Measurements from ENCODE around the gene KREMEN1. TPM values are rescaled to one million over a fixed set of nuclear protein-coding genes. Genes with fewer than 3 reads are reported as not detected.

The KREMEN1 gene
- total RNA-seq, 1 experiment from 2014 or later = 2.2 TPM

GRCh38 chr22:29194184-29194583 lies 121.3 kb downstream of the KREMEN1 start:
- ChIA-PET CTCF (interaction anchor here (0.7 kb wide), 1 partner anchor 39 kb away, joined by 3 read pairs; no protein-coding TSS in a partner anchor), POLR2A (no interaction called here)
- no peak for ATAC-seq
- Histone ChIP-seq H3K4me3 (ENCODE audit: low read depth in 2 of 2, low read length in 2 of 2) (no peak overlapping the region), H3K9me3 (ENCODE audit: control insufficient read depth, insufficient read depth, low read depth, low read length) (no peaks in the 10 kb centered on the region), H3K4me1 (ENCODE audit: control insufficient read depth, insufficient read depth, low read length) (no peaks in the 10 kb centered on the region), H3K27me3 (ENCODE audit: control insufficient read depth, insufficient read depth, low read length) (no peaks in the 10 kb centered on the region), H3K27ac (ENCODE audit: low read length) (no peak overlapping the region), H3K36me3 (ENCODE audit: control insufficient read depth, insufficient read depth, low read length) (no peaks in the 10 kb centered on the region)
- in situ Hi-C loops (cut with HindIII; ENCODE audit: low pct_unique_long_range_greater_than_20kb, low sequenced_read_pairs) = no loop called here
- intact Hi-C loops (cut with micrococcal nuclease; ENCODE audit: unreplicated experiment) = no loop called here
- DNase-seq (ENCODE audit: low read depth, low spot score) = no peak
- no TSS peak for BruUV-seq (replicated peaks)
- no peak for TF ChIP-seq POLR2AphosphoS5 (IDR thresholded peaks at IDR 0.05; ENCODE audit: low read depth, low read length)
- no peak for TF ChIP-seq REST (IDR thresholded peaks at IDR 0.05; ENCODE audit: insufficient read depth in 1 of 2, low read depth in 2 of 2, low read length in 1 of 2)
- TF ChIP-seq CTCF (IDR thresholded peaks at IDR 0.05) = no peak; the same call in 1 of the 2 replicates
- no peak for TF ChIP-seq SIN3A (IDR thresholded peaks at IDR 0.05; ENCODE audit: borderline replicate concordance, insufficient read depth, low read depth, low read length)
- no peak for TF ChIP-seq TCF7L2 (IDR thresholded peaks at IDR 0.05; ENCODE audit: low read depth, low read length)

GRCh38 chr22:29195118-29195963 lies 122.5 kb downstream of the KREMEN1 start:
- no TSS peak for BruUV-seq (replicated peaks)
- no peak overlapping the region for H3K27ac ChIP-seq (ENCODE audit: low read length)
- no peak for TF ChIP-seq POLR2AphosphoS5 (IDR thresholded peaks at IDR 0.05; ENCODE audit: low read depth, low read length)
- no peak for TF ChIP-seq TCF7L2 (IDR thresholded peaks at IDR 0.05; ENCODE audit: low read depth, low read length)
- TF ChIP-seq REST (IDR thresholded peaks at IDR 0.05; ENCODE audit: insufficient read depth in 1 of 2, low read depth in 2 of 2, low read length in 1 of 2) = no peak
- TF ChIP-seq CTCF (IDR thresholded peaks at IDR 0.05) = no peak
- no peak for TF ChIP-seq SIN3A (IDR thresholded peaks at IDR 0.05; ENCODE audit: borderline replicate concordance, insufficient read depth, low read depth, low read length)
- ChIA-PET POLR2A (no interaction called here), CTCF (no interaction called here)
- no peak overlapping the region for H3K4me3 ChIP-seq (ENCODE audit: low read depth in 2 of 2, low read length in 2 of 2)
- no peaks in the 10 kb centered on the region for H3K9me3 ChIP-seq (ENCODE audit: control insufficient read depth, insufficient read depth, low read depth, low read length)
- intact Hi-C loops (cut with micrococcal nuclease; ENCODE audit: unreplicated experiment) = no loop called here
- H3K36me3 ChIP-seq (ENCODE audit: control insufficient read depth, insufficient read depth, low read length) = no peaks in the 10 kb centered on the region
- no peak for DNase-seq (ENCODE audit: low read depth, low spot score)
- no peaks in the 10 kb centered on the region for H3K4me1 ChIP-seq (ENCODE audit: control insufficient read depth, insufficient read depth, low read length)
- in situ Hi-C loops (cut with HindIII; ENCODE audit: low pct_unique_long_range_greater_than_20kb, low sequenced_read_pairs) = no loop called here
- no peaks in the 10 kb centered on the region for H3K27me3 ChIP-seq (ENCODE audit: control insufficient read depth, insufficient read depth, low read length)
- no peak for ATAC-seq
